Transverse colon (tissue), 4 donors: ENCODE results near the gene BAZ1A.

Experiments
- CTCF ChIP-seq, 5 experiments: fragments of 200-600 bp in 3 of 5; fragments of 450-650 bp in 2 of 5; sonication (generic) in 3 of 5; IDR thresholded peaks; 1 replicate in 2 of 5; 2 replicates in 3 of 5; pipeline ENCODE4 v1.5.1; 2016 to 2017; ENCODE audit warnings: antibody characterized with exemption in 5 of 5, inconsistent platforms in 3 of 5, mild to moderate bottlenecking in 2 of 5, moderate library complexity in 1 of 5
- POLR2AphosphoS5 ChIP-seq, 3 donors: sonication (generic); formaldehyde crosslinking; IDR thresholded peaks; one replicate each; pipeline ENCODE4 v1.6.1; 2016; ENCODE audit warnings: antibody characterized with exemption in 3 of 3

- TF ChIP-seq CTCF (IDR thresholded peaks at IDR 0.05), result no peak
- TF ChIP-seq POLR2AphosphoS5 (IDR thresholded peaks at IDR 0.05), result no peak
Measured at GRCh38 chr14:34710744-34711143, 164.4 kb downstream of the BAZ1A start.
